ENCODE data around the gene CR1.
"Not testable (repeated sequence)": the region's sequence is repeated elsewhere in the genome, so short reads cannot be mapped to it uniquely, and the experiment has no call there.

DNA sequence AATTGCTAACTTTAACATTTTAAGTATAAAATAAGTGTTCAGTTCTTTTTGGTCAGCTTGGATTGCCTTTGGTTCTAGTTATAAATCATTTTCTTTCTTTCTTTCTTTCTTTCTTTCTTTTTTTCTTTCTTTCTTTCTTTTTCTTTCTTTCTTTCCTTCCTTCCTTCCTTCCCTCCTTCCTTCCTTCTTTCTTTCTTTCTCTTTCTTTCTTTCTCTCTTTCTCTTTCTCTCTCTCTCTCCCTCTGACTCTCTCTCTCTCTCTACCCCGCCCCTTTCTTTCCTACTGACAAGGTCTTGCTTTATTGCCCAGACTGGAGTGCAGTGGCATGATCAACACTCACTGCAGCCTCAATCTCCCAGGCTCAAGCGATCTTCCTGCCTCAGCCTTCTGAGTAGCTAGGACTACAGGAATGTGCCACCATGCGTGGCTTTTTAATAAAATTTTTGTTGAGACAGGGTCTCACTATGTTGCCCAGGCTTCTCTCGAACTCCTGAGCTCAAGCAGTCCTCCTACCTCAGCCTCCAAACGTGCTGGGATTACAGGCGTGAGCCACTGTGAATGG is 187.0 kb downstream of the CR1 start:
- TF ChIP-seq, protein P1, sequence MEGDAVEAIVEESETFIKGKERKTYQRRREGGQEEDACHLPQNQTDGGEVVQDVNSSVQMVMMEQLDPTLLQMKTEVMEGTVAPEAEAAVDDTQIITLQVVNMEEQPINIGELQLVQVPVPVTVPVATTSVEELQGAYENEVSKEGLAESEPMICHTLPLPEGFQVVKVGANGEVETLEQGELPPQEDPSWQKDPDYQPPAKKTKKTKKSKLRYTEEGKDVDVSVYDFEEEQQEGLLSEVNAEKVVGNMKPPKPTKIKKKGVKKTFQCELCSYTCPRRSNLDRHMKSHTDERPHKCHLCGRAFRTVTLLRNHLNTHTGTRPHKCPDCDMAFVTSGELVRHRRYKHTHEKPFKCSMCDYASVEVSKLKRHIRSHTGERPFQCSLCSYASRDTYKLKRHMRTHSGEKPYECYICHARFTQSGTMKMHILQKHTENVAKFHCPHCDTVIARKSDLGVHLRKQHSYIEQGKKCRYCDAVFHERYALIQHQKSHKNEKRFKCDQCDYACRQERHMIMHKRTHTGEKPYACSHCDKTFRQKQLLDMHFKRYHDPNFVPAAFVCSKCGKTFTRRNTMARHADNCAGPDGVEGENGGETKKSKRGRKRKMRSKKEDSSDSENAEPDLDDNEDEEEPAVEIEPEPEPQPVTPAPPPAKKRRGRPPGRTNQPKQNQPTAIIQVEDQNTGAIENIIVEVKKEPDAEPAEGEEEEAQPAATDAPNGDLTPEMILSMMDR (IDR thresholded peaks at IDR 0.05; ENCODE audit: insufficient read depth, low read depth, low read length) = not testable (repeated sequence)
- not testable (repeated sequence) for TF ChIP-seq EZH2 (IDR thresholded peaks at IDR 0.05; ENCODE audit: insufficient read depth, low read length)
